PFSK-1 (cell line): ENCODE data around the gene CD1D.

Experiments
- POLR2AphosphoS5 ChIP-seq: IDR thresholded peaks from 2 replicates; pipeline ENCODE4 v1.6.1; 2012; ENCODE audit warnings: low read depth, mild to moderate bottlenecking, control low read depth, low read length, moderate library complexity
- SIN3A ChIP-seq: IDR thresholded peaks from 2 replicates; pipeline ENCODE4 v1.6.1; 2012; ENCODE audit warnings: mild to moderate bottlenecking, low read length, moderate library complexity, borderline replicate concordance; ENCODE audit not compliant: insufficient read depth

DNA sequence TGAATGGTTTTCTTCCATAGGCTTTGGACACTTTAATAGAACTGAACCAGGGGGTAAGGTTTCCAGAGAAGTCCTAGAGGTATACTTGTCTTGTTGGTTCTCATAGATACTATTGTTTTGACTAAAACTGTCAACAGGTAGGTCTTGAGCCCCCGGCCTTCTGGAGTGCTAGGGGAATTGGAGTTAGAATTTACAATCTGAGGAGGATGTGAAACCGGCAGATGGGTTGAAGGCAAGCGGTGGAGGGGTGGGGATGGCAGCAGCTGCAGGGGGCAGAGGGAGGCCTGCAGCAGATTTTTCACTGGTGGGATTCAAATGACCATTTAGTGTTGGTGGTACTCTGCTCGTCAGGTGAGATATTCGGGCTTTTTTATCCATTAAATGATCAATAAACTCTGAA is 4.3 kb upstream of the CD1D start:
- TF ChIP-seq POLR2AphosphoS5 (no peak), SIN3A (no peak)
